NCI-H524 treated with DMSO at 0.1 percent for 48 hours (cell line): ENCODE measurements around the gene ZNF609.

ENCODE experiments used
- DNase-seq: peaks from one replicate; lab custom pipeline; 2025; lab: John Stamatoyannopoulos, UW

Gene ZNF609

DNA sequence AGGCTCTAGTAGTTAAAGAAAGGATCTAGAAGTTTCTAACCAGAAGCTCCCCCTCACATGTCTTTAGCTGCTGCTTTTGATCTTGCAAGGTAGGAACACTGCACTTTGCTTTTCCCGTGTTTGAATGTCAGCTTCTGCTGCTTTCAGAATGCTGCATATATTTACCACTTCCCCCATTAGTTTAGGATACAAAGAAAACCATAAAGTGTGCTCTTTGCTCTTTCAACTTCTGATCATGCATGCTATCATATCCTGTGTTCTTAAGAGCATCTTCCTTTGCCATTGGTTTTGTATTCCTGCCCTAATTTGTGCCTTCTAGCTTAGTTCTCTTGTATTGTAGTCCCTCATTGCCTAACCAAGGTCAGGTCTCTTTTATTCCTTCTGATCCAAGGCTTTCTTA is 43.3 kb downstream of the ZNF609 start:
- DNase-seq = no peak

DNA sequence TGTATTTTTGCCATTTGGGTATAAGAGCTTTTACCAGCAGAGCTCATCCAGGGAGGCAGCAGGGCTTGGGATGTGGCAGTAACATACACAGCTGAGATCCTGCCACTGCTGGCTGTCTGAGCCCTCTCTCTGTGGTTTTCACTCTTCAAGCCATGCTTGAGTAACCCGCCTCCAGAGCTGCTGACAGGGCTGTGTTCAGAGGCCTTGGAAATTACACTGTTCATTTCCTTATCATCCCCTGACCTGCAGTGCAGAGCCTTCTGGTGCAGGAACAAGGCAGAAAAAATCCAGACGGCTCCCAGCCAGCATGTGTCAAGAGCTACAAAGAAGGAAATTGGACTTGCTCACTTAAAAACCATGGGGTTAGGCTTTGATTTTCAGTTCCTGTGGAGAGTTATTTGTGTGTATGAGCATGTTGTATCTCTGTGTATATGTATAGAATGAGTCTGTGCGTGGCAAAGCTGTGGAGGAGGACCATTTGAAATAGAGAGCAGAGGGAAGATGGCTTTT is 47.0 kb downstream of the ZNF609 start:
- no peak for DNase-seq

DNA sequence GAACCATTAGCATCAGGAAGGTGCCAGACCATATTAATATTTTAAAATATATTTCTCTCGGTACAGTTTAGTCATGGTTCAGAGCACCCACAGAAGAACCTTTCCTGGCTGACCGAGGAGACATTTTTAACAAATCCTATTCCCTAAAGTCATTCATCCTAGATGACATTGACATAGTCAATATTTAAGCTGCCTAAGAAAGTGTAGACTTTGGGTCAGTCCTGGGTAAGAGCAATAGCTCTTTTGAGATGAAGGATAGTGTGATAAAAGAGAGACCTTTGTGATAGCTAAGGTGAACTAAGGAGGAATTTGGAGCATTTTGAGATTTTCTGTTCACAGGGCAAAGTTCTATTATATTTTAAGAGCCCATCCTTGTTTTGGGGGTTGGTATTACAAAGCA is 47.5 kb downstream of the ZNF609 start:
- DNase-seq = no peak

DNA sequence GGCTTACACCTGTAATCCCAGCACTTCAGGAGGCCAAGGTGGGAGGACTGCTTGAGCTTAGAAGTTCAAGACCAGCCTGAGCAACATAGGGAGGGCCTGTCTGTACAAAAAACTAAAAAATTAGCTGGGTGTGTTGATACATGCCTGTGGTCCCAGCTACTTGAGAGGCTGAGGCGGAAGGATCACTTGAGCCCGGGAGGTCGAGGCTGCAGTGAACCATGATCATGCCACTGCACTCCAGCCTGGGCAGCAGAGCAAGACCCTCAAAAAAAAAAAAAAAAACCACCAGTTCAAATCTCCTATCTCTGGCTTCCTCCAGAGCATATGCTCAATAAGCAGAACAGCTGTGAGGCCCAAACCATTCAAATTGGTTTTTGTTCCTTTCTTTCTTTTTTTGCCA is 53.4 kb downstream of the ZNF609 start:
- no peak for DNase-seq

DNA sequence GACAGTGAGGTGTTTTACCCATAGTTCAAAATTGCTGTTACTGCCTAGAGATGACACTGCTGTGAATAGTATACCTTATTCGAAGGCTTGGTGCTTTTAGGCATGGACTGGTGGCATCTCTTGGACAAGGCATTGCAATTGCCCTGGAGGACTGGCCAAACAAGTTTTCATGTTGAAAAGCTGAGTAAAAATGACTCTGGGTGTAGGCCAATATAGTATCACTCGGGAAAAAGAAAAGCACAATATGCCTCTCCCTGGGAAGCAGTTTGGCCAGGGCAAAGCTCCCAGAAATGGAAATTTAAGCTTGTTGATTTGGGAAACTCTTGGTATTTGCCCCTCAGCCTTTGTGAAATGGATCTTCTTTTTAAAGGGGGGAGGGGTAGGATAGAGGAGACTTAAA is 54.8 kb downstream of the ZNF609 start:
- DNase-seq = no peak

DNA sequence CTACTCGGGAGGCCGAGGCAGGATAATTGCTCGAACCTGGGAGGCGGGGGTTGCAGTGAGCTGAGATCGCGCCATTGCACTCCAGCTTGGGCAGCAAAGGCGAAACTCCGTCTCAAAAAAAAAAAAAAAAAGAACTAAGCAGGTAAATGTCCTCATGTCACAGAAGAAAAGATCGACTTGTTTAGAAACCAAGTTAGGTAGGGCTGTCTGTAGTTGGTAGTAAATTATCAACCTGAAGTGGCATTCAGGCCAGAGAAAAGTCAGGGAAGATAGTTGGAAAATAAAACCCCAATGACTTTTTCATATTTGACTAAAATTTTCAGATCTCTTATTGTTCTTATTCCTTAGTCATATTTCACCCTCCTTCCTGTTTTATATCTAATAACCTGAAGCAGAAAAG is 55.4 kb downstream of the ZNF609 start:
- DNase-seq = no peak

DNA sequence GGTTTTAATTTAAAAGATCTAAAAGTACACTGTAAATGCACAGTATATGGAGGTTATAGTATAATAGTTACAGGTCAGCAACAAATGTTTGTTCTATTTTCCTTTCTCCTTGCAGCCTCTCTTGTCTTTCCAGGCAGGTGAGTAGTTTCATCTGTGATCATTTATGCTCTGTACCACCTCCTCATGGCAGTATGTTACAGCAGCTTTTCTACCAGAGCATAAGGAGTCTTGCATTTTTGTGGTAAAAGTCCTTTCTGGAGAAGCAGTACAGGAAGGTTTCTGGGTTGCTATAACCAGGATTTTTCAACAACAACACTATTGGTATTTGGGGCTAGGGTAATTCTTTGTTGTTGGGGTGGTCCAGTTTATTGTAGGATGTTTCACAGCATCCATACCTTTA is 59.5 kb downstream of the ZNF609 start:
- DNase-seq = no peak

DNA sequence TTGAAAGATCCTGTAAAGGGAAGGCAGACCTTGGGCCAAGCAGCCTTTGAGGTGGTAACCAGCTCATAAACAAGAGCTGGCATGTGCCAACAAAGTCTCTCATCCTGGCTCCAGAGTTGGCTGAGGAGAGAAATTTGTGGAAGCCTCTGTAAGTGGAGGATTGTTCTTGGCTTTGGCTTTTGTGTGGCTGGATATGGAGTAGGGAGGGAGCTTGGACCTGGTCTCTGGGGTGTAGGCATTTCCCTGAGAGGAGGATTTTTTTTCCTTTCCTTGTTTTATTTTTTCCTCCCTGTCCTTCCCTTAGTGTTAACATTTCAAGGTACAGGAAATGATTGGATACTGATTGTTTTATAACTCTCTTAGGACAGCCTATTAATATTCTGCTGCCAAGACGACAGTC is 60.8 kb downstream of the ZNF609 start:
- DNase-seq = no peak

DNA sequence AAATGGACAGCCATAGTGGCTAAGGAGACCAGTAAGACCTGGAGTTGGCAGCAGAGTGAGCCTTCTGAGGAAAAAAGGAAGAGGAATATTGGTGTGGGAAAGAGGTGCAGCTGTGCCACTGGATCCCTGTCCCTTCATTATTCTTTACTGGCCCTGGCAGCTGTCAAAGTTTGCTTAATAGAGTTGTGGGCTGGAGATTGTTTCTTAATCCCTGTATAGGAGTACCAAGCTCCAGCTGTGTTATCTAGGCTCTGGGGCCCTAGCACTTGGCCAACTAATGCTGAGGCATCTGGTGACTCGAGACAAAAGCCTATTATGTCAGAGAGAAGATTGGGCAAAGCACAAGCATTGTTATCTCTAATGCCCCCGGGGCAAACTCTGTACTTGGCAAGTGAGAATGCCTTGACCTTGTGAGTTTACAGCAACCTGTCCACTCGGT is 61.4 kb downstream of the ZNF609 start:
- DNase-seq = peak; percentile 100

DNA sequence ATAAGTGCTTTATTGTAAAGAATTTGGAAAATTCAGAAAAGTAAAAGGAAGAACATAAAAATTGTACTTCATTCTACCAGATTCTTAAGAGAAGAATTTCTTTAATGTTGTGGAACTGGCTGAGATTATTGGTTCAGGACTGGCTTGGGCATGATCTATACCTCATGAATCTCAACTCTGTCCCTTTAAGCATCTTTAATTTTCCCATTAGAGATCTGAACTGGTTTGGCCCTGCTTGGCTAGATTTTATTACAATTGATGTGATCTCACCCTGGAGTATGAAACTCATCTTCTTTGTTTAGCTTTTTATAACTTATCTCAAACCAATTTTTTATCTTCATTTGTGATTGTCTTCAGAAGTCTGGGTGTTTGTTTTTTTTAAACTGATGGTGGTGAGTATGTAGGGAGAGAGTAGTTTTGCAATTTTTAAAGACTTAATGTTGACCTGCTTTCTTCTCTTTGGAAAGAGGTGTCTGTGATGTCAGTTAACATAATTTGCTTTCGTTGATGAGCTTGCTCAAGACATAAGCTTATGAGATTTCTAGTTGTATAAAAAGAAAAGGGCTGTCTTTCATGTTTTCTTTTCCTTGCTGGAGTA is 61.9 kb downstream of the ZNF609 start:
- no peak for DNase-seq

DNA sequence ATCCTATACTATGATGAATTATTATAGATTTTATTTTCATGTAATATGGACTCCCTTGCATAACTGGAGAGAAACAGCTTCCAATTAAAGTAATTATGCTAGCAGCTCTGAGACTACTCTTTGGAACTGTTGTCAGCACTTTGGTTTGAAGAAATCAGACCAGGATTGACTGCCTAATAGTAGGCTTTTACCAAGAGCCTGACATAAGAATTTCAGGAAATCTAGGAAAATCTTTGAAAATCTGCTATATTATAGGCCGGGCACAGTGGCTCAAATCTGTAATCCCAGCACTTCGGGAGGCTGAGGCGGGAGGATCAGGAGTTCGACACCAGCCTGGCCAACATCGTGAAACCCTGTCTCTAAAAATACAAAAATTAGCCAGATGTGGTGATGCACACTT is 62.9 kb downstream of the ZNF609 start:
- DNase-seq = no peak

DNA sequence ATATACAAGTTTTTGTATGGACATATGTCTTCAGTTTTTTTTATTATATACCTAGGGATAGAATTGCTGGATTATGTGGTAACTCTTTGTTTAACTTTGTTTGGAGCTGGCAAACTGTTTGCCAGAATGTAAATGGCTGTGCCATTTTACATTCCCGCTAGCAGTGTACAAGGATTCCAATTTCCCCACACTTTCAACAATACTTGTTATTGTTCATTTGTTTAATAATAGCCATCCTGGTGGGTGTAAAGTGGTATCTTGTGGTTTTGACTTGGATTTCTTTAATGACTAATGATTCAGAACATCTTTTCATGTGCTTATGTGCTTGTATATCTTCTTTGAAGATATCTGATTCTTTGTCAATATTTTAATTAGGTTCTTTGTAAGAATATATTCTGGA is 64.4 kb downstream of the ZNF609 start:
- DNase-seq = no peak

DNA sequence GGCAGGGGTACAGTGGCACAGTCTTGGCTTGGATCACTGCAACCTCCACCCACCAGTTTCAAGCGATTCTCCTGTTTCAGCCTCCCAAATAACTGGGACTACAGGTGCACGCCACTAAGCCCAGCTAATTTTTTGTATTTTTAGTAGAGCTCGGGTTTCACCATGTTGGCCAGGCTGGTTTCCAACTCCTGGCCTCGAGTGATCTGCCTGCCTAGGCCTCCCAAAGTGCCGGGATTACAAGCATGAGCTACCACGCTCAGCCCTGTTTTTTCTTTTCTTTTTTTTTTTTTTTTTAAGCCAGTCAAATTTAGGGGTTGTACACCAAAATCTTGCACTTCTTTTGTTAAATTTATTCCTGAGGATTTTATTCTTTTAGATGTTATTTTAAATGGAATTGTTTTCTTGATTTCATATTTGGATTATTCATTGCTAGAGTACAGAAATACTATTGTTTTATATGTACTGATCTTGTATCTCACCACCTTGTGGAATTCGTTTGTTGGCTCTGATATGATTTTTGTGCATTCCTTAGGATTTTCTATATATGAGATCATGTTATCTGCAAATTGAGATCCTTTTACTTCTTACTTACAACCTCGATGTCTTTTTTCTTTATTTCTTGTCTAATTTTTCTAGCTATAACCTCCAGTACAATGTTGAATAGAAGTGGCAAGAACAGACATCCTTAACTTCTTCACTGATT is 65.6 kb downstream of the ZNF609 start:
- DNase-seq = no peak

DNA sequence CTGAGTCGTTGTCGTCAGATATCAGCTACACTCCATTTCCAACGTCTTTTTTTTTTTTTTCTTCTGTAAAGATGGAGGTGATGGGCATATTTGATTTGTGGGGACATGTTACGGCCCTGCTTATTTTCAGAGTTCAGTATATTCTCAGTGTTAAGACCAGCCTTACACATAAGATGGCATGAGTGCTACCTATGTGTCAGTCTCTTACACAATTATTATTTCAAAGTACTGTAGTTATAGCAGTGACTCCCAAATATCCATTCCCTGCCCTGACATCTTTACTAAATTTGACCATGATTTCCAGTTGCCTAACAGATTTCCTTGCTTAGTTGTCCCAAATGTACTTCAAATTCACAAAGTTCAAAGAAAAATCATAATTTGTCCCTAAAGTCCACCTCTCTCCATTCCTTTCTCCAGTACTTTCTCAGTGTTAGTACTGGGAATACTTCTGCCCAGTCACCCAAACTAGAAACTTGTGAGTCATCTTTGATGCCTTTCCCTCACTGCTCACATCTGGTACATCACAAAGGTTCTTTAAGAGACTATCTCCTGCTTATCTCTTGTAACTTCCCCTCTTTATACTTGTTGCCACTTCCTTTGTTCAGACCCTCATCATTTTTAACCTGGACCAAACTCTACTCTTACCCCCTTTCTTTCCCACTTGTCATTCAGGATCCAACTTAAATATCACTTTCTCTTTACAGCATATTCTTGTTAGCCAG is 67.0 kb downstream of the ZNF609 start:
- no peak for DNase-seq

DNA sequence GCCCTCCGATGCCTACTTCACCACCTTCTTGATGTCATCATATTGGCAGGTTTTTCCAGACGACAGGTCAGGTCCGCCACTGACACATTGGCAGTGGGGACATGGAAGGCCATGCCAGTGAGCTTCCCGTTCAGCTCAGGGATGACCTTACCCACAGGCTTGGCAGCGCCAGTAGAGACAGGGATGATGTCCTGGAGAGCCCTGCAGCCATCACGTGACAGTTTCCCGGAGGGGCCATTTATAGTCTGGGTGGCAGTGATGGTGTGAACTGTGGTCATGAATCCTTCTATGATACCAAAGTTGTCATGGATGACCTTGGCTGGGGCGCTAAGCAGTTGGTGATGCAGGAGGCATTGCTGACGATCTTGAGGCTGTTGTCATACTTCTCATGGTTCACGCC is 68.5 kb downstream of the ZNF609 start:
- DNase-seq = no peak

DNA sequence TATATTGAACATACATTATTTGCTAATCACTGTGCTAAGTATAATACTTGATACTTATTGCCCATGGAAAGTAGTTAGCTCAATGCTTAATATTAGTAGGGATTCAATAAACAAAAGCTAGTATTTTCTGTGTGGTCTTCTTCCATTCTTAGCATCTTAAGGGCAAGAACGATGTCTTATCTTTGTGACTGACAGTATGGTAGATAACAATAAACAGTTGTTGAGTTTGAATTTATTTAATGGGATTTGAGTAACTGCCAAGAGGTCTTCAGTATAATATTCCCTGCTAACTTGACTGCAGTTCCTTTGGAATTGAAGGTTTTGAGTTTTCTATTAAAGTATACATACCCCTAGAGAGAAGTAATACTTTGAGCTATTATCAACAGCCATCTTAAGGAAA is 70.1 kb downstream of the ZNF609 start:
- DNase-seq = no peak

DNA sequence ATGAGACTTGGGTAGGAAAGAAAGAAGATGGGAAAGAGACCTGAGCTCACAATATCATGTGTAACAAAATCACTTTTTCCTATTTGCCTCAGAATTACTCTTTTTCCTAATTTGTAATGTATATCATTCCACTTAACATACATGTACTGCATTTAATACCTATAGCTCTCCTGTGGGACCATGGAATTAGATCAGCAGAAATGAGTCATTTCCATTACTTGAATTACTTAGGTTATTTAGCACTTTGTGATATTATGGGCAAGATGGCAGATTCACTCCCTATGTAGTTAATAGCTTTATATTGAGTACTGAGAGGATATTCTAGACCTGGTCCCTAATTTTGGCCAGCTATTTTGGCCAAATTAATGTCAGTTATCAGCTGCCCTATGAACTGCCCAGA is 70.5 kb downstream of the ZNF609 start:
- DNase-seq = no peak

DNA sequence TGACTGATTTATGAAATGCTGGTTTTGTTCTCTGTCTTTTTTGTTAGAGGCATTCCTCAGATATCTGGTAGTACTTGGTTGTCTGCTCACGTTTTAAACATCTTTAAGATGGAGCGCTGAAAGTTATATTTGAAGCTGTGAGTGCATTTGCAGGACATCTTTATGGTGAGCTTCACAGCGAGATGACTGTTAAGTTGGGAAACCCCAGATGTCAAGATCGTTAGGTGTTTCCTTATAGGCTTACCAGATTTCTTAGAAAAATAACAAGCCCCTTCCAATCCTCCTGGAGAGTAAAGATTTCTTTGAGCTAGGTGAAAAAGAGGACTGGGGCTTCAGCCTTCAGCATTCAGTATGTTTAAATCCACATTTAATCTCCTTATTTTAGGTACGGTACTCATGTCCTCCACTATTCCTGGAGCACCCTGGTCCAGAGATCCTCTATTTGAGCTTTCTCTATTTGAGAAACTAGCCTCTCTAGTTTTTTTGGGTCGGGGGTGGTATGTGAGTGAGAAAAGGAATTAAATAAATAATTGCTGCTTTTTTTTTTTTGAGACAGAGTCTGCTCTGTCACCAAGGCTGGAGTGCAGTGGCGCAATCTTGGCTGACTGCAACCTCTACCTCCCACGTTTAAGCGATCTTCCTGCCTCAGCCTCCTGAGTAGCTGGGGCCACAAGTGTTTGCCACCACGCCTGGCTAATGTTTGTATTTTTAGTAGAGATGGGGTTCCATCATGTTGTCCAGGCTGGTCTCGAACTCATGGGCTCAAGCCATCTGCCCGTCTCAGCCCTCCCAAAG is 72.3 kb downstream of the ZNF609 start:
- DNase-seq = no peak

DNA sequence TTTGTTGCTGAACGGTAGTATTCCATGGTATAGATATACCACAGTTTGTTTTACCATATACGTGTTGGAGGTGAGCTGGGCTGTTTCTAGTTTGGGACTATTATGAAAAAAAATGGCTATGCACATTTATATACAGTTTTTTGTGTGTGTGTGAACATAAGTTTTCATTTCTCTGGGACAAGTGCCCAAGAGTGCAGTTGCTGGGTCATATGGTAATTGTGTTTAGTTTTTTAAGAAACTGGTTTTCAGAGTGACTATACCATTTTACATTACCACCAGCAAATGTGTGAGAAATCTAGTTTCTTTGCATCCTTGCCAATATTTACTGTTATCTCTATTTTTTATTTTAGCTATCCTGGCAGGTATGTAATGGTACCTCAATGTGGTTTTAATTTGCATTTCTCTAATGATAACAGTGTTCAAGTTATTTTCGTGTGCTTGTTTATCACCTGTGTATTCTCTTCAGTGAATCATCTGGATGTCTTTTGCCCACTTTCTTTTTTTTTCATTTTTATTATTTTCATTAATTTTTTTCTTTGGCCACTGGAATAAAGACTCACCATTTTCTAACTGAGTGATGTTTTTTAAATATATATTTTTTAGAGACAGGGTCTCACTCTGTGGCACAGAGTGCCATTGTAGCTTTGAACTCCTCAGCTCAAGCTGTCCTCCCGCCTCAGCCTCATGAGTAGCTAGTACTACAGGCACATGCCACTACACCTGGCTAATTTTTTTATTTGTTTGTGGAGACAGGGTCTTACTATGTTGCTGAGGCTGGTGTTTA is 75.3 kb downstream of the ZNF609 start:
- DNase-seq = no peak

DNA sequence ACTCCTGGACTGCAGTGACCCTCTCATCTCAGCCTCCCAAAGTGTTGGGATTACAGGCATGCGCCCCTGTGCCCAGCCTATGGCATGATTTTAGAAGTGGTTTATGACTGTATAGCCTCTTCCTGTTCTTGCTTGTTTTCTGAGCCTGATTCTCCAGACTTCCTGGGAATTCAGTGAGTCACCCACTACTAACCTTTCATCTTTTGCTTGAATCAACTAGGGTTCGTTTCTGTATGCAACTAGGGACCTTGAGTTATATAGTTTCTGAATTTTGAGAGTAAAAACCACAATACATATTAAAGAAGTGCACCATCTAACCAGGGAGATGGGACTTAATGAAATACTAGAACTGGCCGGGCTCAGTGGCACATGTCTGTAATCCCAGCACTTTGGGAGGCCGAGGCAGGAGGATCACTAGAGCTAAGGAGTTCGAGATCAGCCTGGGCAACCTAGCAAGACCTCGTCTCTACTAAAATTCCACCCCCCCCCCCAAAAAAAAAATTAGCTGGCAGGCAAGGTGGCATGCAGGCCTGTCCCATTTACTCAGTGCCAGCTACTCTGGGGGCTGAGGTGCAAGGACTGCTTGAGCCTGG is 76.0 kb downstream of the ZNF609 start:
- no peak for DNase-seq

DNA sequence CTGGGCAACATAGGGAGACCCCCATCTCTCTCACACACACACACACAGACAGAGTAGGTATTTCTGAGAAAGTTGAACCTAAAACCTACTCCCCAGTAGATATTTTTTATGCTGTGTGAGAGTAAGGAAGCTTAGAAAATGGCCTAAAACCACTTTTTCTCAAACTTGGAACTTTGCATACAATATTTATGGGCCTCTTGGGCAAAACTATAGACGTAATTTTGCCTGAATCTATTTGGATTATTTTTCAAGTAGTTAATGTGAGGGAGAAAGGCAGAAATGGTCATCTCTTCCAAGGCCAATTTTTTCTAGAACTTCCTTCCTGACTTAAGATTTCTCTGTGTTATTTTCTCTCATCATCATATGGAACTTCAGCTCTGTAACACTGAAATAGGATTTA is 81.7 kb downstream of the ZNF609 start:
- no peak for DNase-seq
